DMS53 treated with DMSO at 0.1 percent for 48 hours (cell line): ENCODE results near the gene ATP8B1.
A peak's percentile ranks its signal among the peaks of the same experiment; 100 is the strongest.
"Not testable (repeated sequence)": the region's sequence is repeated elsewhere in the genome, so short reads cannot be mapped to it uniquely, and the experiment has no call there.

Source experiments
- DNase-seq: peaks from one replicate; lab custom pipeline; 2025; ENCODE audit not compliant: unreplicated experiment; lab: John Stamatoyannopoulos, UW

ATP8B1 gene

DNA sequence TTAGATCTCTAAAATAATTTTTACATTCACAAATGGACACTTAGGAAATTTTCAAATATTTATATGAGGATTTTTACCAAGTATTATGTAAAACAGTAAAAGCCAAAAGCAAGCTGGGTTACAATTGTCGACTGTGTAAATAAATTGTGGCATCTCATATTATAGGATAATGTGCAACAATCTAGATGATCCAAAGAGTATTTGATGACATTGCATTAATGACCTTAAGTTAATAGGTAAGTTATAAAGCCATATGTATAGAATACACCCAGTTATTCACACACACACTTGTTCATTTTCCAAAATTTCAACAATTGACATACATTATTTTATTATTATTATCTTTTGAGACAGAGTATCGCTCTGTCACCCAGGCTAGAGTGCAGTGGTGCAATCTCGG is 69.3 kb downstream of the ATP8B1 start:
- no peak for DNase-seq

DNA sequence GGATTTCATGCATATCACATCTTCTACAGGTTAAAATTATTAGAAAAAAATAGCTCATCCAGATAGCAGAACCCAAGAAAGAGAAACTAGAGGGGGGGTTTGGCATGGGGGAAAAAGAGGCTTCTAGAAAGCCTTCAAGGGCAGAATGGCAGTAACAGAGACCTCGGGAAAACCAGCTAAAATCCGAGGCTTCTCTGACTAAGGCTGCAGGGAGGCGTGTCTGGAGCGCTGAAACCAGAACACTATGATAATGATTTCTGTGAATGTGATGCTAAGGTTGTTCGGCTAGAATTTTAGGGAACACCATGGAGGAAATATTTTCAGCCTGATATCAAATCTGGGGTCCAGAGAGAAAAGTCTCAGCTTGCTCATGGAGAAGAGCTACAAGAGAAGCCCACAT is 73.0 kb downstream of the ATP8B1 start:
- DNase-seq, result no peak

DNA sequence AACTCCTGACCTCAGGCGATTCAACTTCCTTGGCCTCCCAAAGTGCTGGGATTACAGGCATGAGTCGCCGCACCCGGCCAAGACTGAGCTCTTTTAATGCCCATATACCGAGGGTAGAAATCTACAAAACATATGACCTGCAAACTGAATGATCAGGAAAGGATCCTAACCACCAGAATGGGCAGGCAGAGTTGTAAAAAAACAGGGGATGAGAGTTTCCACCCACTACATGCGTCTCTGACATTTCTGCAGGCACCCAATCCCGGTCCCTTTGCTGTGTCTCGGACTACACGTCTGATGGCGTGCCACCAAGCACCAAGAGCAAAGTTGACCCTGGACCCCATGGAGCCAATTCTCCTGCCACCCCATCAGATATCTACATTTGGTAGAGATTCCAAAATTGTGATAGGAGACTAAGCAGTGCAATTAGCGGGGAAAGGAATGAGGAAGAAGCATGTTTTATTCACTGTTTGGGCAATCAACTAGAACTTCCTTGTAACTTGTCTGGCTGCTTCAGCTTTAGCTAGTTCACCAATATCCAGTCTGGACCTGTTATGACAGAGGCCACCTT is 74.1 kb downstream of the ATP8B1 start:
- no peak for DNase-seq

DNA sequence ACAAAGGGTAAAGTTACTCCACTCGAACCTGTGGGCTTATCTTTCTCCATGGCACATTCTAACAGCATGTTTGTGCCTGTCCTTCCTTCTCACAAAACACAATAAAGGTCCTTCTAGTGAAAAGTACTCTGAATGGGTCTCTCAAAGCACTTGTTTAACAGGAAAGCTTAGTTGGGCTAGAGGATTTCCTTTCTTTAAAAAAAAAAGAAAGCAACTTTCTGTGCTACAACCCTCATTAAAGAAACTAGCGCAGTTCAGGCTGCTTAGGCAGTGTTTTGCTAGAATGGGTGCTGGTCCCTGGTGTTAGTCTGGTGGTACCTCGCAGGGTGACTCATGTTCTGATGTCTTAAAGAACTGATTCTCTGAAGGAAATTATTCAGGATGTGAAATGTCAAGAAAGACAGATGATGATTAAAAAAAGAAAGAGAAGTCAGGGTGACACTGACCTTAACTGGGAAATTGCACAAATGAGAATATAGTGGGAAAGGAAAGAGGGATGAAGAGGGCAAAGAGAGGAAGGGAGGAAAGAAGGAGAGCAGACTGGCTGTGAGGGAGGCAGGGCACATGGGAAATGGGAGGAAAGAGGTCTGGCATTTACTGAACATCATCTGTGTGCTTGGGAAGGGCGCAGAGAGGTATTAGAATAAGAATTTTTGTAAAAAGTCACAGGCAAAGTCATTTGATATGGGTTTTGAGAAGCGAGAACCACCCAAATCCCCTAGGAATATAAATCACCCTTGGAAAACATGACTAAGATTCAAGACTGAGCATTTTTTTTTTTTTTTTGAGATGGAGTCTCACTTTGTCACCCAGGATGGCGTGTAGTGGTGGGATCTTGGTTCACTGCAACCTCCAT is 74.9 kb downstream of the ATP8B1 start:
- DNase-seq, result no peak

DNA sequence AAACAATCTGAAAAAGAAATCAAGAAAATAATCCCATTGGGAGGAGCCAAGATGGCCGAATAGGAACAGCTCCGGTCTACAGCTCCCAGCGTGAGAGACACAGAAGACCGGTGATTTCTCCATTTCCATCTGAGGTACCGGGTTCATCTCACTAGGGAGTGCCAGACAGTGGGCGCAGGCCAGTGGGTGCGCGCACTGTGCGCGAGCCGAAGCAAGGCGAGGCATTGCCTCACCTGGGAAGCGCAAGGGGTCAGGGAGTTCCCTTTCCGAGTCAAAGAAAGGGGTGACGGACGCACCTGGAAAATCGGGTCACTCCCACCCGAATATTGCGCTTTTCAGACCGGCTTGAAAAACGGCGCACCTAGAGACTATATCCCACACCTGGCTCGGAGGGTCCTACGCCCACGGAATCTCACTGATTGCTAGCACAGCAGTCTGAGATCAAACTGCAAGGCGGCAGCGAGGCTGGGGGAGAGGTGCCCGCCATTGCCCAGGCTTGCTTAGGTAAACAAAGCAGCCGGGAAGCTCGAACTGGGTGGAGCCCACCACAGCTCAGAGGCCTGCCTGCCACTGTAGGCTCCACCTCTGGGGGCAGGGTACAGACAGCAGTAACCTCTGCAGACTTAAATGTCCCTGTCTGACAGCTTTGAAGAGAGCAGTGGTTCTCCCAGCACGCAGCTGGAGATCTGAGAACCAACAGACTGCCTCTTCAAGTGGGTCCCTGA is 83.7 kb downstream of the ATP8B1 start:
- not testable (repeated sequence) for DNase-seq

DNA sequence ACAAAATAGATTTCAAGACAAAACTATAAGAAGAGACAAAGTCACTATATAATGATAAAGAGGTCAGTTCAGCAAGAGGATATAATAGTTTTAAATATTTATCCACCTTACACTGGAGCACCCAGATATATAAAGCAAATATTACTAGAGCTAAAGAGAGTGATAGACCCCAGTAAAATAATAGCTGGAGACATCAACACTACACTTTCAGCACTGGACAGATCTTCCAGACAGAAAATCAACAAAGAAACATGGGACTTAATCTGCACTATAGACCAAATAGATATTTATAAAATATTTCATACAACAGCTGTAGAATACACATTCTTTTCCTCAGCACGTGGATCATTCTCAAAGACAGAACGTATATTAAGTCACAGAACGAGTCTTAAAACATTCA is 86.6 kb downstream of the ATP8B1 start:
- no peak for DNase-seq

DNA sequence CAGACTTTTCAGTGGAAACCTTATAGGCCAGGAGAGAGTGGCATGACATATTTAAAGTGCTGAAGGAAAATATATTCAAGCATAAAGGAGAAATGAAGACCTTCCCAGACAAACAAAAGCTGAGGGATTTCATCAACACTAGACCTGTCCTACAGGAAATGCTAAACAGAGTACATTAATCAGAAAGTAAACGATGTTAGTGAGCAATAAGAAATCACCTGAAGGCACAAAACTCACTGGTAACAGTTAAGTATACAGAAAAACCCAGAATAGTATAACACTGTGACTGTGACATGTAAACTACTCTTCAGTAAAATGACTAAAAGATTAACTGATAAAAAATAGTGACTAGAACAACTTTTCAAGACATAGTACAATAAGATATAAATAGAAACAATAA is 87.4 kb downstream of the ATP8B1 start:
- peak; percentile 54 for DNase-seq

DNA sequence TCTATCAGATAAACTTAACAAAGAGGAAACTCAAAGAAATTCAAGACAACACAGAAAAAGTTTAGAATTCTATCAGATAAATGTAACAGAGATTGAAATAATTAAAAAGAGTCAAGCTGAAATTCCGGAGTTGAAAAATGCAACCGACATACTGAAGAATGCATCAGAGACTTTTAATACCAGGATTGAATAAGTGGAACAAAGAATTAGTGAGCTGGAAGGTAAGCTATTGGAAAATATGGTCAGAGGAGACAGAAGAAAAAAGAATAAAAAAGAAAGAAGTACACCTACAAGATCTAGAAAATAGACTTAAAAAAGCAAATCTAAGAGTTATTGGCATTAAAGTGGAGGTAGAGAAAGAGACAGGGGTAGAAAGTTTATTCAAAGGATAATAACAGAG is 88.0 kb downstream of the ATP8B1 start:
- DNase-seq, result no peak

DNA sequence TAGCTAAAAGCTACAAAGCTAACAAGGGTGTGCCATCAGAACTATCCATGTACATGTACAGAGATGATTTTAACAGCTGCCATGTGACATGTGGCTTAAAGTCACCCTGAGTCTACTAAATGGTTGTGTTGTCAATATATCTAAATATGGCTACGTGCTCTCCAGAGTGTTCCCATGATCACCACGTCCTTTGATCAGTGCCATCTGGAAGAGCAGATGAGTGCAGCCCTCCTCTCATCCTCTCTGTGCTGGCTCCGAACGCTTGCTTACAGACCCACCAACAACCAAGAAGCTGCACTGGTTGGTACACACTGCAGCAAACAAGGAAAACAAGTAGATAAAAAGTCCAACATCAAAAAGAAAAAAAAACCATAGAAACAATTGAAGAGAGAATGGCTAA is 92.9 kb downstream of the ATP8B1 start:
- DNase-seq, result no peak

DNA sequence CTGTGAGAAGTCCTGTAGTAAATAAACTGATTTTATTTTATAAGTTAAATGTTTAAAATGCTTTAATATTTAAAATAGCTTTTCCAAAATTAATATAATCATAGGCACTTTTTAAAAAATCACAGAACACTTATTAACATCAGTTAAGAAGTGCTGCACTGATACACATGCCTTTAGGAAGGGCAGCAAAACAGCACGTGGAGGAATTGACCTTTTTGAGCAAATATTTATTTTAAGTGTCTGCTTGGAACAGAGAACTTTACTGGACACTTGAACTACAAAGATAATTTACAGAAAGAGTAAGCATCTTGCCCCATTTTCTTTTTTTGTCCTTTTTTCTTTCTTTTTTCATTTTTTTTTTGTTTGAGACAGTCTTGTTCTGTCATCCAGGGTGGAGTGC is 93.8 kb downstream of the ATP8B1 start:
- no peak for DNase-seq

DNA sequence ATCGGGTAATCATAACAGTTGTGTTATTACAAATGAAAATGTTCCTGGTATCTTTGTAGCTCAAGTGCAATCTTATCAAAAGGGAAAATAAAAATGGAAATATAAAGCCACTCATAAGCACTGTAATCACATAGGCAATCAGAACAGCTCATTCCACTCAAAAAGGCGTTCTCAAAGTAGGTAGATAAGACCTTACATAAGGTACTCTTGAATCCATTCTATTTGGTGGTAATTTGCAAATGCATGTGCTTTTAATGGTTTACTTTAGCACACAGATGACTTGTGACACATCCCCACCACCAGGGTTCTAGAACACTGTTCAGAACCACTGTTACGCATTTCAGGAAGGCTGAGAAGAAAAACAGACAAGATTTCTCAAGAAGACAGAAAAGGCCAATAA is 94.8 kb downstream of the ATP8B1 start:
- no peak for DNase-seq

DNA sequence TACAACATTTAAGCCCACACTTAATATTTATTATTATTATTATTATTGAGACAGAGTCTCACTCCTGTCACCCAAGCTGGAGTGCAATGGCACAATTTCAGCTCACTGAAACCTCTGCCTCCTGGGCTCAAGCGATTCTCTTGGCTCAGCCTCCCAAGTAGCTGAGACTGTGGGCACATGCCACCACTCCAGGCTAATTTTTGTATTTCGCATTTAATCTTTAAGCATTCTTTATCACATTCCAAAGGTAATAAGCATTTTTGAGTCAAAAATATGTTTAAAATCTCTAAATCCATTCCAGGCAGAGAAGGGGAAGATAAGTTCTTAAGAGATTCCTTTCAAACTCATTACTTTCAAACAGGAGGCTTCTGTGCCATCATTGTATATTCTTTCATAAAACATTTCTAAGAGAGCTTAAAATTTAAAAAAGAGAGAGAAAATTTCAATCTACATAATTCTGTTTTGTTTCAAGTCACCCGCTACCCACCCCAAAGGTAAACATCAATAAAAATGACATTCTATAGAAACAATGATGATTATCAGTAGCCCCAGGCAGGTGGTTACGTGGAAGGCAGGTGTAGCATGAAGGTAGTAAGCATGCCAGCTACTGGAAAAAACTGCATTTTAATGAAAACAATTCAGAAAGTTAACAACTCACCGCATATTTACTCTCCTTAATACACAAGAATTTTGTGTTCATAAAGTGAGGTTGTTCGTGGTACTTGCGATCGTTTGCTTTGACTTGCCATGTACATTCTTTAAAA is 97.1 kb downstream of the ATP8B1 start:
- DNase-seq, result no peak

DNA sequence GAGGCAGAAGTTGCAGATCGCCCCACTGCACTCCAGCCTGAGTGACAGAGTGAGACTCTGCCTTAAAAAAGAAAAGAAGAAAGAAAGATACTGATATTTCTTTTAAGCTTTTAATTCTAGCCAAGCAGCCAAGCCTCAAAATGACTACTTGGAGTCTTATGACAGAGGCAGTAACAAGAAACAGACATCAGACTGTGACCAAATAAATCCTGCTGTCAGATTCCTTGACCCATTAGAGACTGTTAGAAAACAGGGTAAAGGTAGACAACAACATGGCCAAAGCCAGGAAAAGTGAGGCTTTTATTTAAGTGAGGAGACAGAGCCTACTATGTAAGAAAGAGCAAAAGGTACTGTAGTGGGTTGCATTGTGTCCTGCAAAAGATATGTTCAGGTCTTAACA is 98.1 kb downstream of the ATP8B1 start:
- DNase-seq, result no peak

DNA sequence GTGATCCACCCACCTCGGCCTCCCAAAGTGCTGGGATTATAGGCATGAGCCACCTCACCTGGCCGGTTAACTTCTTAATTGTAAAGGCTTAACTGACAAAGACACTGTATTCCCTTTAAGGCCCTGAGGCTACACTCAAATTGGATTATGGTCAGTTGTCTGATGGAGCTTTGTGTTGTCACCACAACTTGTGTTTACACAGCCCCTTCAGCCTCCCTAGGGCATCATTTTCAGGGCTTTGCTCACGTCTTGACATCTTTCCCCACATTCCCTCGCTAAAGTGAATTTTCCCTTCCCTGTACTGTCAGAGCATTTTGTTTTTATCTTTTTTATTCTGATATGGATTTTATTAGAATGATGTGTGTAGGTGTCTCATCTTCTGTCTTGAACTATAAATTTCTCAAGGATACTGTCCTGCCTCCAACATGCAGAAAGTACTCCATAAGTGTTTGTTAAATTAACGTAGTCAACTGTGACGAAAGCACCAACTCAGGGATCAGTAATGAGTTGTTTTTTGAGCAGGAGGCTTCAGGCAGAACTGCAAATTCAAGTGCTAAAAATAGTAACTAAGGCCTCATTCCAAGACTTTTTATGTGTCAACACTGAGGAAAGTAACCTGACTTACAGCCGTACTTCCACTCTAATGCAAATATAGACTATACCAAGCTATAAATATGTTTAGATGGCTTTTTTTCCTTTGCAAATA is 104.4 kb downstream of the ATP8B1 start:
- DNase-seq, result no peak

DNA sequence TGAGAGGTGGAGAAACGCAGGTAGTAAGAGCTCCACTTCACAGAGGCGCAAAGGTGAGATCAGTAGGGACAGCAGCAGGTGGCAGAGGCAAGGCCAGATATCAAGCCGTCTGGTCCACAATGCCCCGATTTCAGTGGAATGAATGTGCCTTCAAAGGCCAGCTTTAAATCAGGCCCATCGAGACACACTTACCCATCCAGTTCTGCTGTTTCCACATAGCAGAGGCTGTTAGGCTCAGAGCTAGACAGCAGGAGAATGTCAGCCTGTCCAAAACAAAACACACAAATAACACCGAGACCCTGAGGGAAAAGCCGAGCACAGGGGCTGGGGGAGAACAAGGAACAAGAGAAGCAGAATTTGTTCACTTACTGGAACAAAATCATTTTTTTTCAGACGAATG is 105.7 kb downstream of the ATP8B1 start:
- DNase-seq, result no peak

DNA sequence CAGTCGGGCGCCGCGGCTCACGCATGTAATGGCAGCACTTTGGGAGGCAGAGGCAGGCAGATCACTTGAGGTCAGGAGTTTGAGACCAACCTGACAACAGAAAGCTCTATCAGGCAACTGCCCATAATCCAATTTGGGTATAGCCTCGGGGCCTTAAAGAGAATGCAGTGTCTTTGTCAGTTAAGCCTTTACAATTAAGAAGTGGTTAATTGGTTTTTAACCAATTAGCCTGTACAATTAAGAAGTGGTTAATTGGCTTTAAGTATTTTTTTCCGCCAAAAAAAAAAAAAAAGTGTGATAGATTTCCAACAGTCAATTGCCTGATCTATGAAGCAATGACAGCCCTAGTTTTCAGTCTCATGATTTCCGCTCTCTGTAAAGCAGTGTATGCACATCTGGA is 106.8 kb downstream of the ATP8B1 start:
- no peak for DNase-seq

DNA sequence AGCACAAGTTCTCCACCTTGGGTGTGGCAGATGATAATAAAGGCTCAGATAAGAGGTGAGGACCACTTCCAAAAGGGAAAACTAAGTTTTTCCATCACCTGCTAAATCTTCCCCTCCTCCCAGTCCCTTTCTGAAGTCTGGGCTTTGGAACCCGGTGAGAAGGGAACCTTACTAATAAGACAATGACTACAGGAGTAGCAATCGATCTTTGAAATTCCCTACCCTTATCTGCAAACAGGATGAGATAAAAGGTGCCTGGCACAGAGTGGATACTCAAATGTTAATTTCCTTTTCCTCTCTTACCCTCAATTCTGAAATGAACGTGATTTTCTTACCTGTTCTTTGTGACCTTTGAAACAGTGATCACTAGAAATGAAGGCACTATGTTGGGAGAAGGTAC is 111.8 kb downstream of the ATP8B1 start:
- DNase-seq, result no peak

DNA sequence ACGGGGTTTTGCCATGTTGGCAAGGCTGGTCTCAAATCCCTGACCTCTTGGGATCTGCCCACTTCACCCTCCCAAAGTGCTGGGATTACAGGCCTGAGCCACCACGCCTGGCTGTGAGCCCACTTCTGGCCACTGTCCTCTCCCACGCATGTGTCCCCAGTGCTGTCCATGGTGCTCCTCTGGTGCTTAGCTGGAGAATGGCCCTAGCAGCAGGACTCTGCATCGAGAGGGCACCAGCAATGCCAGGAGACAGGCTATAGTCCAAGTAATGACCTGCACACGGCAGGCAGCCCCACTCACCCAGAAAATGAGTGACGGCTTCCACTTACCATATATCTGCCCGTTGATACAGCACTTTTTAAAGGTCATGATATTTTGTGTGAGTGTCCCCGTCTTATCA is 115.1 kb downstream of the ATP8B1 start:
- no peak for DNase-seq

DNA sequence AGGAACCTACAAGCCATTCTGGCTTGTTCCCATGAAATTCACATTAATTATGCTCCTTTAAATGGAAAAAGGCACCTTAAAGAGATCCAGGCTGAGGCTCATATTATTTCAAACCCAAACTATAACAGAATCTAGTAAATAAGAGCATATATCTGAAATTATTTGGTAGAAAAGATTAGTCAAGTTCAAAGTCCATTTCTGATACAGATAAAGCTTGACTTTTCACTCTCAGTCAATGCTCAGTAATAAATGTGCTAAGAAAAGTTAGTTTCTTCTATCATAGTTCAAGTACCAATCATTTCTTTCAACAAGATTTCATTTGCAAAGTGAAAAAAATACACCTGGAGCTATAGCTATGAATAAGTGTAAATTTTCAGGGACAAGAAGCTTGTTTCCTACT is 119.6 kb downstream of the ATP8B1 start:
- no peak for DNase-seq

DNA sequence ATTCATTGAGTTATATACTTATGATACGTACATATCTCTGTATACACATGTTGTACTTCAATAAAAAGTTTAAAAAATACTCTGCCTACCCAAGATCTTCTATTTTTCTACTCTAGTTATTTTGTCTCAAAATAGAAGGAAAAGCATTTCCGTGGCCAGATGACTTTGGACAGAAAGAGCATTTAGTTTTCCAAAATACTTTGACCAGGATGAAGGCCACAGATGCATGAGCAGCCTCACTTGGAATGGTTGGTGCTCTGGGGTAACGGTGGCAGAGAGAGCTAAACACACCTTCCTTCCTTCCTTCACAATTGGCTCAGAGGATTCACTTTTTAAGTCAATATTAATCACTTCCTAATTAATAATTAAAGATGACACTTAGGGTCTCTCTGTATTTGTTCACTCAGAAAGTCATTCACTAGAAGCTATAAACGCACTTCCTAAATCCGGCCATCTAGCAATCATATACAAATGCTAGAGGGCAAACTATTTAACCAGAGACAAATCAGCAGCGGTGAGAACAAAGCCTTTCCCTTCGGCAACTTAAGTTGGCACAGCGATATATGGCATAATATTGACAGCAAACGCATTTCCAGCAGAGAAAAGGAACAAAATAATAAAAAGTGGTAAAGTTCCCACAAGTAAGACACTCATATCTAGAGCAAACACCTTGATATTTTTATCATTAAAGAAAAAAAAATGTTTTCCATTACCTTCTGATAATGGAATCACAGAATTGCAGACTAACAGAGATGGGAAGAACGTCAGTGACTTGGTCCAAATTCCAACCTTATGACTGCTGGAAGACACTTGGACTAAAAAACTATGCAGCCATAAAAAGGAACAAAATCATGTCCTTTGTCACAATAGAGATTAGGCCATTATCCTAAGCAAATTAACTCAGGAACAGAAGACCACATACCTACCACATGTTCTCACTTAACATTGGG is 125.6 kb downstream of the ATP8B1 start:
- no peak for DNase-seq
